ENCODE measurements around the gene FSTL4.

DNA sequence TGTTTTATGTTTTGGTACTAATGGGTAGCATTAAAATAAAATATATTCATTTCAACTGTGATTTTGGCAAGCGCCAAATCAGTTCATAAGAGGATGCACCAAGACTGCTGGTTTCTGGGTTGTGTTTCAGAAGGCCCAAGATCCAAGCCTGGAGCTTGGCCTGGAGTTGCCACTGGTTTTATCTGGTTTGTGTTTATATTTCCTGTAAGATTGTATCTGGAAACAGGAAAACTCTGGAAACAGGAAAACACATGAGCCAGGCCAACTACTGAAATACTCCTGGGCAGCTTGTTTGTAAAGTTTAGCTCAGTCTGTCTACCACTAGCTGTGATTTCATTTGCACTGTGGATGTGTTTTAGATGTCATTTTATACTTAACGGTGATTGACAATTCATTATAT lies 5.5 kb downstream of the FSTL4 start:
- TF ChIP-seq CTCF (IDR thresholded peaks at IDR 0.05) (no peak), POLR2A (IDR thresholded peaks at IDR 0.05) (no peak)

Measured in Peyer's patch (tissue), 4 donors.